ENCODE data around the gene SAP130. TPM values are rescaled to one million over a fixed set of nuclear protein-coding genes. Genes with fewer than 3 reads are reported as not detected.

SAP130 gene
- total RNA-seq, 1 donor from 2014 or later = 22.0 TPM

GRCh38 chr2:127893494-127893893, 134.4 kb downstream of the SAP130 start:
- no peak for DNase-seq (ENCODE audit: low spot score)

- DNase-seq (ENCODE audit: low spot score) = no peak
Observed at GRCh38 chr2:127893033-127893432, 134.8 kb downstream of the SAP130 start.

- no peak for DNase-seq (ENCODE audit: low spot score)
Observed at GRCh38 chr2:127891811-127892210, 136.0 kb downstream of the SAP130 start.

Other genes with a start within 250 kb of the SAP130 start
- 49.2 TPM for gene WDR33, start 216.9 kb downstream of the SAP130 start, total RNA-seq
- 21.4 TPM for gene POLR2D, start 169.9 kb downstream of the SAP130 start, total RNA-seq
- 14.4 TPM for gene AMMECR1L, start 142.1 kb downstream of the SAP130 start, total RNA-seq
- 52.6 TPM for gene UGGT1, start 63.1 kb upstream of the SAP130 start, total RNA-seq

All from mucosa of gallbladder (tissue), 1 donor.